Caco-2 (cell line): Measurements from ENCODE around the gene ITGAE. TPM values are rescaled to one million over a fixed set of nuclear protein-coding genes. Genes with fewer than 3 reads are reported as not detected.

Experiments
- BruUV-seq: library from RNA; stranded (reverse); fragments of 400-500 nt; replicated peaks from 2 replicates; lab custom pipeline; 2021; lab: Mats Ljungman, UMichigan
- CTCF ChIA-PET: fragments of 300-600 bp; sonication (Branson Sonifier 250); formaldehyde crosslinking; loops from one replicate; lab custom pipeline; 2022; ENCODE audit warnings: antibody characterized with exemption; lab: Charles Lee
- POLR2A ChIA-PET: fragments of 300-600 bp; sonication (Branson Sonifier 250); formaldehyde crosslinking; loops from one replicate; lab custom pipeline; 2022; ENCODE audit warnings: antibody characterized with exemption; lab: Charles Lee
- DNase-seq, 2 experiments: peaks; one replicate each; pipeline versions ENCODE4 v3.0.0 to v3.0.0-alpha.2; 2020 to 2022
- H3K27me3 ChIP-seq: replicated peaks from 2 replicates; pipeline ENCODE4 v1.6.0; 2011; ENCODE audit warnings: low read length; ENCODE audit not compliant: control insufficient read depth, insufficient read depth
- H3K36me3 ChIP-seq: 2 replicates; pipeline ENCODE4 v1.5.1; 2011; ENCODE audit warnings: low read length; ENCODE audit not compliant: control insufficient read depth, insufficient read depth
- H3K4me1 ChIP-seq: fragments of 250-450 bp; sonication (Bioruptor Pico); 2 replicates; pipeline ENCODE4 v1.5.1; 2020; ENCODE audit warnings: mild to moderate bottlenecking
- H3K4me3 ChIP-seq: 2 replicates; pipeline ENCODE4 v1.5.1; 2011; ENCODE audit warnings: low read depth, mild to moderate bottlenecking, control low read depth, low read length
- H3K9me3 ChIP-seq: fragments of 250-450 bp; sonication (Bioruptor Pico); 2 replicates; pipeline ENCODE4 v1.5.1; 2020; ENCODE audit warnings: mild to moderate bottlenecking, moderate library complexity
- H3K27ac Mint-ChIP-seq: one replicate; pipeline ENCODE4 v1.8.0; 2022; ENCODE audit warnings: mixed read lengths; ENCODE audit not compliant: unreplicated experiment
- H3K27me3 Mint-ChIP-seq: one replicate; pipeline ENCODE4 v1.8.0; 2022; ENCODE audit warnings: mixed read lengths; ENCODE audit not compliant: insufficient read depth, unreplicated experiment
- H3K36me3 Mint-ChIP-seq: one replicate; pipeline ENCODE4 v1.8.0; 2022; ENCODE audit warnings: mild to moderate bottlenecking, mixed read lengths; ENCODE audit not compliant: insufficient read depth, unreplicated experiment
- H3K4me1 Mint-ChIP-seq: one replicate; pipeline ENCODE4 v1.8.0; 2022; ENCODE audit warnings: low read depth, mixed read lengths; ENCODE audit not compliant: unreplicated experiment
- H3K4me3 Mint-ChIP-seq: one replicate; pipeline ENCODE4 v1.8.0; 2022; ENCODE audit warnings: mild to moderate bottlenecking, moderate library complexity, mixed read lengths; ENCODE audit not compliant: unreplicated experiment
- H3K9me3 Mint-ChIP-seq: one replicate; pipeline ENCODE4 v1.8.0; 2022; ENCODE audit warnings: mixed read lengths; ENCODE audit not compliant: unreplicated experiment
- intact Hi-C: fragments of 100-400 bp; cut with micrococcal nuclease; formaldehyde crosslinking; loops from one replicate; pipeline ENCODE4 v1.10.0; 2022; ENCODE audit not compliant: unreplicated experiment
- total RNA-seq: library from RNA; stranded (reverse); gene quantifications from 2 replicates; pipeline ENCODE4 v1.2.3, GENCODE V29; 2022
- TF ChIP-seq, protein P1 (sequence below), 2 experiments: fragments of 200-600 bp in 1 of 2; IDR thresholded peaks; 1 replicate in 1 of 2; 2 replicates in 1 of 2; pipeline versions ENCODE4 v1.5.1 to v1.8.0; 2011 to 2022; ENCODE audit warnings: antibody characterized with exemption in 1 of 2, control low read depth in 1 of 2, inconsistent platforms in 1 of 2, low read depth in 1 of 2, low read length in 1 of 2, mild to moderate bottlenecking in 1 of 2, moderate library complexity in 1 of 2; ENCODE audit not compliant: insufficient read depth in 1 of 2, severe bottlenecking in 1 of 2, unreplicated experiment in 1 of 2

Gene ITGAE
- total RNA-seq, 1 experiment from 2014 or later: 12.8 TPM

DNA sequence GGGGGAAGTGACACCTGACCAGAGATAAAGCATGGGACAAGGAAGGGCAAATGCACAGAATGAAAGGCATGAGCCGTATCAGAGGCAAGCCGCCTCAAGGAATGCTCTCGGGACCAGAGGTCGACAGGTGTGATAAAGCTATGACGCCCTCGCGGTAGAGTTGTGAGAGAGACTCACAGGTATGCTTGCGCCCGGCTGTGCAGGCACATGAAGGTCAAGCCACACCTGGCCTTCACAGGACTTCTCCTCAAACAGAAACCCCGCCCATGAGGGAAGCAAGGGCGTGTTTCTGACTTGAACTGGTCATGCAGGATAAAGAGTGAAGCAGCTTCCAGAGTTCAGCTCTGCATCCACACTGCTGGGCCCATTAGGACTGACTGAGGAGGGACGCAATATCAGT is 37.2 kb upstream of the ITGAE start:
- H3K36me3 Mint-ChIP-seq: peaks cover 49% of the 10 kb centered on the region
- peak; percentile 91 to 97 for DNase-seq

DNA sequence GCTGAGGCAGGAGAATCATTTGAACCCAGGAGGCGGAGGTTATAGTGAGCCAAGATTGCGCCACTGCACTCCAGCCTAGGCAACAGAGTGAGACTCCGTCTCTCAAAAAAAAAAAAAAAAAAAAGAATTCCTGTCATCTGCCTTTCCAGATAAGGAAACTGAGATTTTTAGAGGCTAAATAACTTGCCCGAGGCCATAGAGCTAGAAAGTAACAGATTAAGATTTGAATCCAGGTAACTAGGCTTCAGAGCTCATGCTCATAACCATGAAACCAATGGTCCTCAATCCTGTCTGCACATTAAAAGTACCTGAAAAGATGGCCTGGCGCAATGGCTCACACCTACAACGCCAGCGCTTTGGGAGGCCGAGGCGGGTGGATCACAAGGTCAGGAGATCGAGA is 35.6 kb upstream of the ITGAE start:
- no peak overlapping the region for H3K4me3 ChIP-seq
- TF ChIP-seq, protein P1, sequence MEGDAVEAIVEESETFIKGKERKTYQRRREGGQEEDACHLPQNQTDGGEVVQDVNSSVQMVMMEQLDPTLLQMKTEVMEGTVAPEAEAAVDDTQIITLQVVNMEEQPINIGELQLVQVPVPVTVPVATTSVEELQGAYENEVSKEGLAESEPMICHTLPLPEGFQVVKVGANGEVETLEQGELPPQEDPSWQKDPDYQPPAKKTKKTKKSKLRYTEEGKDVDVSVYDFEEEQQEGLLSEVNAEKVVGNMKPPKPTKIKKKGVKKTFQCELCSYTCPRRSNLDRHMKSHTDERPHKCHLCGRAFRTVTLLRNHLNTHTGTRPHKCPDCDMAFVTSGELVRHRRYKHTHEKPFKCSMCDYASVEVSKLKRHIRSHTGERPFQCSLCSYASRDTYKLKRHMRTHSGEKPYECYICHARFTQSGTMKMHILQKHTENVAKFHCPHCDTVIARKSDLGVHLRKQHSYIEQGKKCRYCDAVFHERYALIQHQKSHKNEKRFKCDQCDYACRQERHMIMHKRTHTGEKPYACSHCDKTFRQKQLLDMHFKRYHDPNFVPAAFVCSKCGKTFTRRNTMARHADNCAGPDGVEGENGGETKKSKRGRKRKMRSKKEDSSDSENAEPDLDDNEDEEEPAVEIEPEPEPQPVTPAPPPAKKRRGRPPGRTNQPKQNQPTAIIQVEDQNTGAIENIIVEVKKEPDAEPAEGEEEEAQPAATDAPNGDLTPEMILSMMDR (IDR thresholded peaks at IDR 0.05; ENCODE audit: insufficient read depth in 1 of 2, low read depth in 1 of 2, low read length in 1 of 2, severe bottlenecking in 1 of 2, unreplicated experiment in 1 of 2): no peak
- CTCF ChIA-PET: interaction anchor here (0.6 to 1.3 kb wide), 2 partner anchors 10 to 356 kb away, joined by 4 to 5 read pairs; partner anchors contain the start of gene NCBP3
- Mint-ChIP-seq H3K36me3 (peaks cover 48% of the 10 kb centered on the region), H3K27me3 (no peaks in the 10 kb centered on the region), H3K4me3 (no peak overlapping the region), H3K4me1 (peaks cover 8% of the 10 kb centered on the region), H3K27ac (no peak overlapping the region), H3K9me3 (no peaks in the 10 kb centered on the region)
- no peaks in the 10 kb centered on the region for H3K9me3 ChIP-seq
- H3K36me3 ChIP-seq: no peaks in the 10 kb centered on the region
- no TSS peak for BruUV-seq
- no peak for DNase-seq
- H3K4me1 ChIP-seq: peaks cover 10% of the 10 kb centered on the region
- POLR2A ChIA-PET: no interaction called here
- intact Hi-C loops: no loop called here
- H3K27me3 ChIP-seq: no peaks in the 10 kb centered on the region

More for the DNA sequence above, 37.2 kb upstream of the ITGAE start:
- H3K4me1 ChIP-seq: peaks cover 10% of the 10 kb centered on the region
- no peaks in the 10 kb centered on the region for H3K9me3 ChIP-seq
- TF ChIP-seq, protein P1 (IDR thresholded peaks at IDR 0.05; ENCODE audit: insufficient read depth in 1 of 2, low read depth in 1 of 2, low read length in 1 of 2, severe bottlenecking in 1 of 2, unreplicated experiment in 1 of 2): no peak
- ChIA-PET CTCF (interaction anchor here (0.7 to 1.9 kb wide), 3 partner anchors 8 to 100 kb away, joined by 4 to 14 read pairs (median 7); partner anchors contain the start of gene NCBP3), POLR2A (interaction anchor here (0.6 to 1.0 kb wide), 4 partner anchors 8 to 116 kb away, joined by 3 to 5 read pairs (median 4); partner anchors contain the start of genes CAMKK1 and HASPIN)
- peak overlapping the region; percentile 52 for H3K4me3 Mint-ChIP-seq
- H3K27me3 ChIP-seq: no peaks in the 10 kb centered on the region
- H3K36me3 ChIP-seq: no peaks in the 10 kb centered on the region
- no TSS peak for BruUV-seq
- no peak overlapping the region for H3K4me3 ChIP-seq
- peak overlapping the region; percentile 90 for H3K27ac Mint-ChIP-seq
- H3K4me1 Mint-ChIP-seq: peaks cover 8% of the 10 kb centered on the region
- no peaks in the 10 kb centered on the region for H3K27me3 Mint-ChIP-seq
- no peaks in the 10 kb centered on the region for H3K9me3 Mint-ChIP-seq
- intact Hi-C loops: no loop called here

DNA sequence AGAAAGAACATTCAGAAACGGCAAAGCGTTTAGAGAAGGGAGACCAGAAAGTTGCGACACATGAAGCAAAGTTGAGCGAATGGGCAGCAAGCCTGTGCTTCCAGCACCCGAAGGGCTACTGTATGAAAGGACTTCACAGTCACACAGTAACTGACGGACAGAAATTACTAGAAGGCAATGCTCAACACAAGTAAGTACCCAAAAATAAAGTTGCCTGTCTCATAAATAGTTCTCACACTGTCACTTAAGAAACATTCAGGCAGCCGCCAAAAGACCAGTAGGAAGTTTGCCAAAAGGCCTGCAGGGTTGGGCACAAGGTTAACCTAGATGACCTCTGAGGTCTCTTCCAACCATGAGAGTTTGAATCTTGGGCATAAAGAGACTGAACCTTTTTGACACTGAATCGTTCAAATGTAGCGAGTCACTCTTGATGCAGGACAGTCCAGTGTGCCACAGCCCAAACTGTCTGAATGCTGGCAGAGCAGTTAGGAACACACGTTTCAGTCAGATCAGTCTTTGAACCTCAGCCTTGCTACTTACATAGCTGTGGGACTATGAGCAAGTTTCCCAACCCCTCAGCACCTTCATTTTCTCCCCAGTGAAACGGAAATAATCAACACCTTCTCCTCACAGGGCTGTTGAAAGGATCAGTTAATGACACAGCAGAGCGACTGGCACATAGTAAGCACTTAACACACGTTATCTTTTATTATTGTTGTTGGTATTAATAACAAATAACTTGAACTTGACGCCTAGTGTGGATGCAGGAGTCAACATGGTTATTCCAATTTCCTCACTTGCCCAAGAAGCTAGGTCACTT is 34.6 kb upstream of the ITGAE start:
- H3K9me3 Mint-ChIP-seq: no peaks in the 10 kb centered on the region
- no peaks in the 10 kb centered on the region for H3K27me3 ChIP-seq
- intact Hi-C loops: no loop called here
- H3K9me3 ChIP-seq: no peaks in the 10 kb centered on the region
- POLR2A ChIA-PET: no interaction called here
- H3K4me3 ChIP-seq: no peak overlapping the region
- TF ChIP-seq, protein P1 (IDR thresholded peaks at IDR 0.05; ENCODE audit: insufficient read depth in 1 of 2, low read depth in 1 of 2, low read length in 1 of 2, severe bottlenecking in 1 of 2, unreplicated experiment in 1 of 2): no peak
- no peak overlapping the region for H3K4me3 Mint-ChIP-seq
- CTCF ChIA-PET: interaction anchor here (1.3 kb wide), 1 partner anchor 11 kb away, joined by 4 read pairs; the partner anchor contains the start of gene NCBP3
- H3K36me3 Mint-ChIP-seq: peaks cover 42% of the 10 kb centered on the region
- H3K27me3 Mint-ChIP-seq: no peaks in the 10 kb centered on the region
- peaks cover 8% of the 10 kb centered on the region for H3K4me1 Mint-ChIP-seq
- BruUV-seq: no TSS peak
- H3K36me3 ChIP-seq: no peaks in the 10 kb centered on the region
- no peak for DNase-seq
- H3K4me1 ChIP-seq: peaks cover 10% of the 10 kb centered on the region
- H3K27ac Mint-ChIP-seq: no peak overlapping the region
